ENCODE measurements around the gene UGT1A7. TPM values are rescaled to one million over a fixed set of nuclear protein-coding genes. Genes with fewer than 3 reads are reported as not detected.

Gene UGT1A7
- total RNA-seq, 1 donor from 2014 or later, result not detected

DNA sequence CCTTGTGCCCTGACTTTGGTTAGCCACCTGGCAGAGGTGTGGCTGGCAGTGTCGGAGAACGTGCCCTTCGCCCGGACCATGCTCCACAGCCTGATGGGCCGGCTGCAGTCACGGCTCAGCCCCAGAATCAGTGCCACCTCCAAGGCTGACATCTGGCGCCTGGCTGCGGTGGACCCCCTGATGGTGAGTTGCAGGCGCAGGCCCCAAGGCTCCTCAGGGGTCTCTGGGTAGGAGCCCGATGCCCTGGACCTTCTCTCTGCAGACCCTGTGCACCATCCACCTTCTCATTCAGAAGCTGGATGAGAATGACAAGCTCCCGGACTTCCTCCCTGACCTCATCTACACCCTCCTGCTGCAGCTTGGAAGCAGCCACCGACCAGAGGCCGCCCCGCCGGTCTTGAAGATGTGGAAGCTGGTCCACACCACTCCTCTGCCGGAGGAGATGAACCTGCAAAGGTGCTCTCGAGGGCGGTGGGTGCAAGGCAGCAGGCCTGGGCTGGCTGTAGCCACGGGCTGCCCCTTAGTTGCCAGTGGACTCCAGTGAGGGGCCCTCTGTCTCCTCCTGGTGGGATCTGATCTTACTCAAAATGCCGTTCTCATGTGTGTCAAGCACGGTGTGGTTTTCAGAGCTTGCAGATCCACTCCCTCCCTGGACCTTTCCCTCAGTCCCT lies 140.5 kb downstream of the UGT1A7 start:
- DNase-seq (no peak), ATAC-seq (ENCODE audit: poor library complexity) (no peak)
- intact Hi-C loops (cut with DNase I), result no loop called here

Other genes with a start within 250 kb of the UGT1A7 start
- gene USP40, start 115.1 kb upstream of the UGT1A7 start, total RNA-seq, result 18.0 TPM
- not detected for gene UGT1A8, start 64.3 kb upstream of the UGT1A7 start, total RNA-seq
- gene UGT1A10, start 45.5 kb upstream of the UGT1A7 start, total RNA-seq, result not detected
- gene UGT1A9, start 10.0 kb upstream of the UGT1A7 start, total RNA-seq, result not detected
- gene UGT1A6, start 11.0 kb downstream of the UGT1A7 start, total RNA-seq, result 0.32 TPM
- gene UGT1A5, start 31.0 kb downstream of the UGT1A7 start, total RNA-seq, result not detected
- gene UGT1A4, start 36.8 kb downstream of the UGT1A7 start, total RNA-seq, result not detected
- not detected for gene UGT1A3, start 47.1 kb downstream of the UGT1A7 start, total RNA-seq
- not detected for gene UGT1A1, start 78.4 kb downstream of the UGT1A7 start, total RNA-seq
- not detected for gene MROH2A, start 96.4 kb downstream of the UGT1A7 start, total RNA-seq
- 0.40 TPM for gene HJURP, start 172.6 kb downstream of the UGT1A7 start, total RNA-seq
- not detected for gene TRPM8, start 235.5 kb downstream of the UGT1A7 start, total RNA-seq

All from Right ventricle myocardium superior (tissue), 1 donor.